SH-SY5Y (cell line): Measurements from ENCODE around the gene LRMDA.

Experiments used
- GATA2 ChIP-seq: IDR thresholded peaks from 2 replicates; pipeline ENCODE4 v1.6.1; 2011; ENCODE audit warnings: mild to moderate bottlenecking, low read depth, low read length
- GATA3 ChIP-seq: IDR thresholded peaks from 2 replicates; pipeline ENCODE4 v1.6.1; 2011; ENCODE audit warnings: low read depth, mild to moderate bottlenecking, low read length, moderate library complexity

DNA sequence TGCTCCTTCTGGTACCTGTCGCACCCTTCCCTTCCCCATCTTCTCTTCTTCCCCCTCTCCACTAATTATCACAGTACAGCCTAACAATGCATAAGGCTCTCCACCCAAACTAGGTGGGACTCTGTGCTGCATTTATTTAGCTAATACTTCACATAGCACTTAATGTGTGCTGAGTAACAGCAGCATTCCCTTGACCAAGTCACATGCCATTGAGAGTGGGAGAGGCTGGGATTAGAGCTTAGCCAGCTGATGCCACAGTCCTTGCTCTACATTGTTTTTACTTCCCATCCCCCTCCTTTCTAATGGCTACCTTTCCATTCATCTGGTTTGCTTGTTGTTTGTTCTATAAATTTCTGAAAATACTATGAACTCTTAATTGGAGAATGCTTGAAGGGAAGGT lies 426.9 kb downstream of the LRMDA start:
- TF ChIP-seq GATA3, result no peak
- no peak for TF ChIP-seq GATA2
